DMS114 treated with DMSO at 0.1 percent for 48 hours (cell line): ENCODE results near the gene DLGAP3.
"Not testable (repeated sequence)": the region's sequence is repeated elsewhere in the genome, so short reads cannot be mapped to it uniquely, and the experiment has no call there.

Experiments used
- DNase-seq: peaks from one replicate; lab custom pipeline; 2025; ENCODE audit not compliant: unreplicated experiment; lab: John Stamatoyannopoulos, UW

DLGAP3 gene

DNA sequence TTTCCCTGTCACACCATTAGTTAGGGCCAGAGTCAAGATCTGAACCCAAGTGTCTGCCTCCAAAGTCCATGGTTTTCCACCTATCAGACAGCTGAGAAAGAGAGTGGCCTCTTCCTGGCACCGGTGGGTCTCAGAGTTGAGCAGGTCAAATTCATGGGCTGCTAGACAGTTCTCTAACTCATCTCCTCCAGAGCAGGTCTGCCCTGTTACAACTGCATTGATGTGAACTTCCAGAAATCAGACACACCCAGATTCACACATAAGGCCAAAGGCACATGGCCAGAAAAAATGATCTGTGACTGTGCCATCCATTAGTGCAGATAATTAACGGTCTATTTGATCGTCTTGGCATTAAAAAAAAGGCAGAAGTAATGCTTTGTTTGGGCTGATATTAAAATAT is 87.4 kb downstream of the DLGAP3 start:
- no peak for DNase-seq

DNA sequence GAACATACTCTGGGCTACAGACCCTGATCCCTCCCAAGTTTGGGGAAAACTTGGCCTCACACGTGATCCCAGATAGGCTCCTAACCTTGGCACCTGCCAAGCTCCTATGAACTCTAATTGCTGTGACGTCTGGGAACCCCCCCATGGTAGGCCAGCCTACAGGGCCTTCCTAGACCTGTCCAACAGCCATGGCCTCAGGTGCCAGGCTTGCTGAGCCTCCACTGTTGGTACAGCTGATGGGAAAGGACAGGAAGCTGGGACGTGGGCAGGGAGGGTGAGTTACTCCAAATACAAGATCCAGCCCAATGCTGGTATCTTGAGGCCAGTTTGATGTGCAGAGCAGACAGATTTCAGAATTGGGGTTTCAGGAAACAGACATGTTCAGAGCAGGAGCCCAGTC is 89.0 kb downstream of the DLGAP3 start:
- DNase-seq: no peak

DNA sequence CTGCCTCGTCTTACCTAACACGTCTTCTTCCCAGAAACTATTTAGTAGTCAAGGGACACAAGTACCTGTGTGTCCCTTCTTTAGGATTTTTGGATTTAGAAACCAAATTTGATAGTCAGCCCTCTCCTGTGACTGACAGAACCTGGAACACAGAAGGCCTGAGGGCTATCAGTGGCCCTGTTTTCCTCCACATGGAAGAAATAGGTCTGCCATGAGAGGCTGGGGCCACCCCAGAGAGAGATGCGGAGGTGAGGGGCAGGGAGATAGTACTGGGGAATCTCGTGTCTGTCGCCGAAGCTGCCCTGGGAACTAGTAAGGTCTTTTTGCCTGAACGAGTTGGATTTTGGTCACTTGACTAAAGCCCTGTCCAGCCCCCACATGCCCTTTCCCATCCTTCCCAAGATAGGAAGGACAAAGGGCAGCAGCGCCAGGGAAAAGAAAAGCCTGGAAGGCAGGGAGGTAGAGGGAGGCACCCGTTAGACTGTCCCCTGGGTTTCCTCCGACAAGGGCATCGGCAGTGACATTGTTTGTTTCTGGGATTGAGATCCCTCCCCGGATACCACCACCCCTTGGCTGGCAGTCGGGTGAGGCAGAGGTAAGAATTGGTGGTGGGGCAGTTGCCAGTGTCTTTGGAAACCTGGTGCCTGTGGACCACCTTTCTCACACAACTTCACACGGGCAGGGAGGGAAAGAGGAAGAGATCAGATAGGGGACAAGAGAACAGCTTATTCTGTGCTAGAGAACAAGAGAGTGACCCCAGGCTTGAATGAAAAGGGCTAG is 89.7 kb downstream of the DLGAP3 start:
- no peak for DNase-seq

DNA sequence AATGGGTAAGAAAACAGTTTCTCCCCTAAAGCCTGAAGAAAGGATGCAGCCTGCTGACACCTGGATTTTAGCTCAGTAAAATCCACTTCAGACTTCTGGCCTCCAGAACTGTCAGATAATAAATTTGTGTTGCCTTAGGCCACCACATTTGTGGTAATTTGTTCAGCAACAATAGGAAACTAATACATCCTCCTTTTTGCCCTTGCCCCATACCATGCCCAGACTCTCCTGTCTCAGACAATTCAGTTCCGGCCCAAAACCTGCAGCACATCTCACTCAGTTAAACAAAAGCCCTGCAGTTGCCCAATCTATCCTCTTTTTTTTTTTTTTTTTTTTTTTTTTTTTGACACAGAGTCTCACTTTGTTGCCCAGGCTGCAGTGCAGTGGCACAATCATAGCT is 95.7 kb downstream of the DLGAP3 start:
- DNase-seq: no peak

GRCh38 chr1:34831721-34832246 is 97.7 kb downstream of the DLGAP3 start:
- DNase-seq: no peak

- no peak for DNase-seq
Observed at GRCh38 chr1:34829250-34829649, 100.2 kb downstream of the DLGAP3 start.

- no peak for DNase-seq
Observed at GRCh38 chr1:34828611-34829010, 100.8 kb downstream of the DLGAP3 start.

GRCh38 chr1:34827341-34827941 is 102.0 kb downstream of the DLGAP3 start:
- DNase-seq: no peak

DNA sequence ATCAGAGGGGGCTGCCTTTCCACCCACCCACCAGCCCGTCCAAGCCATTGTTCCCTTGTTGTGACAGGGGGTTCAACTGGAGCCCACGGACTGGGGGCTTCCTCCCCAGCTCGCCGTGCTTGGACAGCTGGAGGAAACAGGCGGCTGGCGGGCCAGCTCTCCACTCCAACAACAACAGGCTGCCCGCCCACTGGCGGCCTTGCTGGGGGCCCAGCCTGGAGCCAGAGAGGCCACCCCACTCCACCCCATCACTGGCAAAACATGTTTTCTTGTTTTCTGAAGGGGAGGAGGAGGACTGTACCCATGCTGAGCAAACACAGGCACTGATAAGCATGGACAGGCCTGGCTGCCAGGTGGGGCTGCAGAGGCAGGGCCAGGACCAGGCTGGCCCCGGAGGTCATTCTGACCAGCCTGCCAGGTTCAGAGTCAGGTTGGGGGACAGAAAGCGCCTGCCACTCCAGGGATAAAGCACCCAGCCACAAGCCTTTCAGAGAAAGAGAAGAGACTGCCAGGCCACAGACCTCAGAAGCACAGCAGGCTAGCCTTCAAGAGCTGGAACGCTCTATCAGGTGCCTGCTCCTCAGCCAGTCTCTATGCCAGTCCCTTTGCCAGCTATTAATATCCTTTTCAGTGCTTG is 103.9 kb downstream of the DLGAP3 start:
- DNase-seq: no peak

DNA sequence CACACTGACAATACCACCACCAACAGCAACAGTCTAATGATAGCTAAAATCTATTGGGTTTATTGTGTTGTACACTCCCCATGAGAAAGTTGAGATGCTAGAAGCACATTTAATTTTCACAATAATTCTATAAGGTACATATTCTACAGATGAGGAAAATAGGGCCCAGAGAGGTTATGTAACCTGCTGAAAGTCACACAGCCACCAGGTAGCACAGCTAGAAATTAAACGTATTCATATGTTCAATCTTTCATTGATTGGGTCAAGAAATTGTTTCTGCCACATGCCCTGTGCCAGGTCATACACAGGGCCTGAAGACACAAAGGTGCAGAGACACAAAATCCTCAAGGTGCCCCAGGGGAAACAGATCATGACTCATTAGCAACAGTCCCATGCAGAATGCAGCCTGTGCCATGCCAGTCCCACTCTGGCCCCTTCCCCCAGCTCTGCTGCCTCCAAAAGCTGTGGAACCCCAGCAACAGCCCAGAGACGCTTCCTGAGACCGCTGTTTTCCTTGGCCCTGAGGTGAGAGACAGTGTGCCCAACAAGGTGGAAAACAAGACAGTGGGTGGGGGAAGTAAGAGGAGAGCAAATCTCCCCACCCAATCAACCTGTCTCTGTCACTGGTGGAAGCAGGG is 104.5 kb downstream of the DLGAP3 start:
- DNase-seq: no peak

DNA sequence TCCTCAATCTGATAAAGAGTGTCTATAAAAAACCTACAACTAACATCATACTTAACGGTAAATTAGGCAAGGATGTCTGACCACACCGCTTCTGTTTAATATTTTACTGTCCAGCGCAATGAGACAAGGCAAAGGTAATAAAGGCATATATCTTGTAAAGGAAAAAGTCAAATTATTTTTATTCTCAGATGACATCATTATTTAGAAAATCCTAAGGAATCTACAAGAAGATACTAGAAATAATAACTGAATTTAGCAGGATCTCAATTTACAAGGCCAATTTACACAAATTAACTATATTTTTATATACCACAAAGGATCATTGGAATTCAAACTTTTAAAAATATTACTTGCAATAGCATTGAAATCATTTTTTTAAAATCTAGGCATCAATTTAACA is 107.2 kb downstream of the DLGAP3 start:
- DNase-seq: no peak

DNA sequence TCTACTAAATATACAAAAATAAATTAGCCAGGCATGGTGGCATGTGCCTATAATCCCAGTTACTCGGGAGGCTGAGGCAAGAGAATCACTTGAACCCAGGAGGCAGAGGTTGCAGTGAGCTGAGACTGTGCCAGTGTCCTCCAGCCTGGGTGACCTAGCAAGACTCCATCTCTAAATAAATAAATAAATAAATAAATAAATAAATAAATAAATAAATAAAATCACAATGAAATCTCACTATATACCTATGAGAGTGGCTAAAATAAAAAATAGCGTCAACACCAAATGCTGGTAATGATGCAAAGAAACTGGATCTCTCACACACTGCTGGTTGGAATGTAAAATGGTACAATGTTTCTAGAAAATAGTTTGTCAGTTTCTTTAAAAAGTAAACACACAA is 110.6 kb downstream of the DLGAP3 start:
- DNase-seq: not testable (repeated sequence)

GRCh38 chr1:34816778-34817177 is 112.7 kb downstream of the DLGAP3 start:
- DNase-seq: no peak

DNA sequence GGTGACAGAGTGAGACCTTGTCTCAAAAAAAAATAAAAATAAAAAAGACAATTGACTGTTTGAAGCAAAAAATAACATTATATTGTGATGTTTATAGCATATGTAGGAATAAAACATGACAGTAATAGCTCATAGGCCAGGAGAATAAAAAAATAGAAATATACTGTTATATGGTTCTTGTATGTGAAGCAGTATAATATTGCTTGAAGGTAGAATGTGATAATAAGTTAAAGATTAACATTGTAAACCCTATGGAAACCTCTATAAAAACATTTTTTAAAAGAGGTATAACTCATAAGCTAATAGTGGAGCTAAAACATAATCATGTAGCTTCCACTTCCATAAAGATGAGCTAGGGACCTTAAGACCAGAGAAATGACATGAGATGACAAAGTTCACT is 113.1 kb downstream of the DLGAP3 start:
- DNase-seq: no peak
